ENCODE data around the gene UTP3. TPM values are rescaled to one million over a fixed set of nuclear protein-coding genes. Genes with fewer than 3 reads are reported as not detected.
A peak's percentile ranks its signal among the peaks of the same experiment; 100 is the strongest.

UTP3 gene
- total and polyA plus RNA-seq, 9 of the 15 experiments (the other 6 are each of a cell fraction or from before 2014, with no cell fraction given): 11.9 to 69.3 (median 34.0) TPM

- no peak for TF ChIP-seq ZBTB40 (IDR thresholded peaks at IDR 0.05)
- no peak for TF ChIP-seq ZBTB40 (CRISPR knock-in tag; IDR thresholded peaks at IDR 0.05)
- TF ChIP-seq CHD2 (IDR thresholded peaks at IDR 0.05; ENCODE audit: low read depth, low read length): no peak
- no peak for TF ChIP-seq RBM39 (optimal IDR thresholded peaks at IDR 0.05; ENCODE audit: low read depth, low read length)
- TF ChIP-seq SLC30A9 (CRISPR knock-in tag; IDR thresholded peaks at IDR 0.05): no peak
- no peak for TF ChIP-seq POU5F1 (IDR thresholded peaks at IDR 0.05; ENCODE audit: borderline replicate concordance, low read depth, low read length, partially characterized antibody)
- TF ChIP-seq ZBED1 (IDR thresholded peaks at IDR 0.05): no peak; the same call in 1 of the 2 replicates
- no peak for TF ChIP-seq ZNF280A (IDR thresholded peaks at IDR 0.05; ENCODE audit: low read depth, partially characterized antibody)
- no peak for TF ChIP-seq DIDO1 (tag; IDR thresholded peaks at IDR 0.05; ENCODE audit: low read depth)
- TF ChIP-seq CLOCK (CRISPR knock-in tag; IDR thresholded peaks at IDR 0.05; ENCODE audit: borderline replicate concordance): no peak
- no peak for TF ChIP-seq ZNF717 (CRISPR knock-in tag; IDR thresholded peaks at IDR 0.05)
- no peak for TF ChIP-seq SMAD1 (IDR thresholded peaks at IDR 0.05; ENCODE audit: low read depth, low read length, partially characterized antibody)
- peak; percentile 71; the same call in 1 of the 2 replicates for TF ChIP-seq ZNF24 (IDR thresholded peaks at IDR 0.05)
- TF ChIP-seq ZFP30 (CRISPR knock-in tag; IDR thresholded peaks at IDR 0.05; ENCODE audit: borderline replicate concordance): no peak
- TF ChIP-seq EP400 (IDR thresholded peaks at IDR 0.05): peak; percentile 45
Measured at GRCh38 chr4:70654605-70655011, 33.7 kb upstream of the UTP3 start (continued).

Measured in K562 (cell line).